ENCODE measurements around the gene RAB31. TPM values are rescaled to one million over a fixed set of nuclear protein-coding genes. Genes with fewer than 3 reads are reported as not detected.
A peak's percentile ranks its signal among the peaks of the same experiment; 100 is the strongest.

Gene RAB31, protein sequence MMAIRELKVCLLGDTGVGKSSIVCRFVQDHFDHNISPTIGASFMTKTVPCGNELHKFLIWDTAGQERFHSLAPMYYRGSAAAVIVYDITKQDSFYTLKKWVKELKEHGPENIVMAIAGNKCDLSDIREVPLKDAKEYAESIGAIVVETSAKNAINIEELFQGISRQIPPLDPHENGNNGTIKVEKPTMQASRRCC
- 18.9 and 23.6 TPM in 2 replicates for total RNA-seq
- long read RNA-seq, full-length matches to known transcripts, result 2 of 7 reads
- long read RNA-seq, partial matches to known transcripts, result 1 of 7 reads
- long read RNA-seq, other reads (novel, unspliced or antisense), result 4 of 7 reads

DNA sequence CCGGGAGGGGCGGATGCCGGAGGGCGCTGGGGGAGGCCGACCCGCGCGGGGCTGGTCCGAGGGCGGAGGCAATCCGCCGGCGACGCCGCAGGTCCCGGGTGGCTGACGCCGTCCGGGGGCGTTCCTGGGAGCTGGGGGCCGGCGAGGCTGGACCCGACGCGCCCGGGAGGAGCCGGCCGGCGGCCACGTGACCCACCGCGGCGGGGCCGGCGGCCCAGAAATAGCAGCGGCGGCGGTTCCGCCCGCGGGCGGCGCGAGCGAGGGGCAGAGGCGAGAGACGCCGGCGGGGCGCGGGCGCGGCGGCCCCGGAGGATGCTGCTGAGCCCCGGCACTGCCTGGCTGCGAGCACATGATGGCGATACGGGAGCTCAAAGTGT lies at the start of gene RAB31:
Gene RAB31 (plus strand): TSS at position 245 of the 377 bp plus-strand sequence. CDS start 105 bp downstream, at position 350.
- no peaks in the 10 kb centered on the region for H3K9me3 Mint-ChIP-seq
- peaks cover 32% of the 10 kb centered on the region for H3K4me1 Mint-ChIP-seq
- H3K36me3 Mint-ChIP-seq (ENCODE audit: low read depth), result no peaks in the 10 kb centered on the region
- peak within 1 kb of the TSS; percentile 90 for H3K4me3 Mint-ChIP-seq
- DNase-seq (ENCODE audit: low read depth, low spot score), result peak; percentile 40
- no peak within 1 kb of the TSS for H3K27ac Mint-ChIP-seq (ENCODE audit: unreplicated experiment)
- peaks cover 47% of the 10 kb centered on the region for H3K27me3 Mint-ChIP-seq (ENCODE audit: low read depth)
- TF ChIP-seq, protein P1, sequence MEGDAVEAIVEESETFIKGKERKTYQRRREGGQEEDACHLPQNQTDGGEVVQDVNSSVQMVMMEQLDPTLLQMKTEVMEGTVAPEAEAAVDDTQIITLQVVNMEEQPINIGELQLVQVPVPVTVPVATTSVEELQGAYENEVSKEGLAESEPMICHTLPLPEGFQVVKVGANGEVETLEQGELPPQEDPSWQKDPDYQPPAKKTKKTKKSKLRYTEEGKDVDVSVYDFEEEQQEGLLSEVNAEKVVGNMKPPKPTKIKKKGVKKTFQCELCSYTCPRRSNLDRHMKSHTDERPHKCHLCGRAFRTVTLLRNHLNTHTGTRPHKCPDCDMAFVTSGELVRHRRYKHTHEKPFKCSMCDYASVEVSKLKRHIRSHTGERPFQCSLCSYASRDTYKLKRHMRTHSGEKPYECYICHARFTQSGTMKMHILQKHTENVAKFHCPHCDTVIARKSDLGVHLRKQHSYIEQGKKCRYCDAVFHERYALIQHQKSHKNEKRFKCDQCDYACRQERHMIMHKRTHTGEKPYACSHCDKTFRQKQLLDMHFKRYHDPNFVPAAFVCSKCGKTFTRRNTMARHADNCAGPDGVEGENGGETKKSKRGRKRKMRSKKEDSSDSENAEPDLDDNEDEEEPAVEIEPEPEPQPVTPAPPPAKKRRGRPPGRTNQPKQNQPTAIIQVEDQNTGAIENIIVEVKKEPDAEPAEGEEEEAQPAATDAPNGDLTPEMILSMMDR (conservative IDR thresholded peaks at IDR 0.05), result no peak

DNA sequence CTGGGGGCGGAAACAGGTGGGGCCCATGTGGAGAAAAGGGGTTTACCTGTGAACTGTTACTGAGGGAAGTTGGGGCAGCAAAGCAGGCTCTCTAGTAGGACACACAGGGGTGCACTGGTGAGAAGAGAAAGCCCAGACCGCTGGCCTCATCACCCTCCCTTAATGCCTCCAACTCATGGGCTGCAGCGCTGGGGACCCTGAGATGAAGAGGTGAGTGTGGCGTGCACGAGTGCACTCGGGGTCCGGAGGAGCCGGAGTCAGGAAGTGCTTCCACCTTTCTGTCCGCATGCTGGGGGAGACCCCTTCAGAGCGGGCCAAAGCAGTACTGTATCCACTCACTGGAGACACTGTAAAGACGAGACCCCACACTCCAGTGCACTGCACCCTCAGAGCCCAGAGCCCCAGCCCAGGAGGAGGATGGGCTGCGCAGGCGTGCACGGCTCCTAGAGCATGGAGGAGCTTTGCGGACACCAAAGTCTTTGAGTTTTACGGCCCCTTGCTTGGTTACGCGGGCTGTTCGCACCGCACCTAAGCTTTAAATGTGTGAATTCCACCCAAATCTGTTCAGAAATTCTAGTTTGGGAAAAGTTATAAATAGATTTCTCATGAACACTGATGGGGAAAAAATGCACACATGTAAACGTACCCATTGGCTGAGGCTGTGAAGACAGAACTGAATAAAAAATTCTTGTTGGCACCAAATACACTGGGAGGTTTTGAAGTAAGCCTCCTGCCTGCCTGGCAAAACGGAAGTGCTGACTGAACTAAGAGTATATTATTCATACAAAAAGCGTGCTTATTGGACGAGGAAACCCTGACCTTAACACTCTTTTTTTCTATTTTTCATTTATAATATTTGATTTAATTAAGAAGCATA lies 48.4 kb upstream of the RAB31 start:
- no peaks in the 10 kb centered on the region for H3K36me3 Mint-ChIP-seq (ENCODE audit: low read depth)
- peaks cover 24% of the 10 kb centered on the region for H3K4me1 Mint-ChIP-seq
- H3K27ac Mint-ChIP-seq (ENCODE audit: unreplicated experiment), result no peak overlapping the region
- no peak for DNase-seq (ENCODE audit: low read depth, low spot score)
- TF ChIP-seq, protein P1 (conservative IDR thresholded peaks at IDR 0.05), result no peak
- H3K4me3 Mint-ChIP-seq, result no peak overlapping the region
- no peaks in the 10 kb centered on the region for H3K27me3 Mint-ChIP-seq (ENCODE audit: low read depth)
- H3K9me3 Mint-ChIP-seq, result peaks cover 3% of the 10 kb centered on the region

DNA sequence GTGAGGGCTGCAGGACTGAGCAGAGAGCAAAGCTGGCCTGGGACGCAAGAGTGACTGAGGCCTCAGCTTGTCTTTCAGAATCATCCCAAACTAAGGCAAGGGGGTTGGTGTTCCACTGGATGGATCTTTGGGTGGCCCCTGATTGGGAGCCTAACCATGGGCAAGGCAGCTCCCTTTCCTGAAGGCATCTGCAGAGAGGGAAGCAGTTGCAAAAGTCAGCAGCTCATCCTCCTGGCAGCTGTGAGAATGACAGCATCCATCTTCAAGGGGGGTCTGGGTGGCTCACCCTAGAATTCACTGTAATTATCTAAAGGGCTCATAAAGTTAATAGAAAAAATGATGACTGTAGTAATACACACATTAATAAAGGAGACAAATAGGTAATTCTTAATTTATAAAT lies 46.5 kb upstream of the RAB31 start:
- Mint-ChIP-seq H3K9me3 (peaks cover 3% of the 10 kb centered on the region), H3K36me3 (ENCODE audit: low read depth) (no peaks in the 10 kb centered on the region), H3K27me3 (ENCODE audit: low read depth) (no peaks in the 10 kb centered on the region), H3K4me3 (no peak overlapping the region), H3K27ac (ENCODE audit: unreplicated experiment) (no peak overlapping the region), H3K4me1 (peaks cover 24% of the 10 kb centered on the region)
- no peak for DNase-seq (ENCODE audit: low read depth, low spot score)
- TF ChIP-seq, protein P1 (conservative IDR thresholded peaks at IDR 0.05), result no peak

DNA sequence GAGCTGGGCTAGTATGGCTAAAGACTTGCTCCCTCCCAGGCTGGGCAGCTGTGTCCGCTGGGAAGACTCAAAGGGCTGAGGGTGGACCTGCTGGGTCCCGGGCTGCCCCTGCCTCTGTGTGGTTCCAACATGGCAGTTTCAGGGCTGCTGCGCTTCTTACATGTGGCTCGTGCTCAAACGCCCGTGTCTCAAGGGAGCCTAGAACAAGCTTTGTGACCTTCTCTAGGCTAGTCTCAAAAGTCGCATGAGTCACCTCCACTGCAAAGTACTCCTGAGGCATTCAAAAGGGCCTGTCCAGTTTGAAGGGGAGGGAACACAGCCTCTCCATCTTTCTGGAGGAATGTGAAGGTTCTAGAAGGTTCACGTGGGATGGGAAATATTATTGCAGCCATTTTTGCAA lies 44.7 kb upstream of the RAB31 start:
- H3K36me3 Mint-ChIP-seq (ENCODE audit: low read depth), result no peaks in the 10 kb centered on the region
- no peak overlapping the region for H3K4me3 Mint-ChIP-seq
- TF ChIP-seq, protein P1 (conservative IDR thresholded peaks at IDR 0.05), result no peak

DNA sequence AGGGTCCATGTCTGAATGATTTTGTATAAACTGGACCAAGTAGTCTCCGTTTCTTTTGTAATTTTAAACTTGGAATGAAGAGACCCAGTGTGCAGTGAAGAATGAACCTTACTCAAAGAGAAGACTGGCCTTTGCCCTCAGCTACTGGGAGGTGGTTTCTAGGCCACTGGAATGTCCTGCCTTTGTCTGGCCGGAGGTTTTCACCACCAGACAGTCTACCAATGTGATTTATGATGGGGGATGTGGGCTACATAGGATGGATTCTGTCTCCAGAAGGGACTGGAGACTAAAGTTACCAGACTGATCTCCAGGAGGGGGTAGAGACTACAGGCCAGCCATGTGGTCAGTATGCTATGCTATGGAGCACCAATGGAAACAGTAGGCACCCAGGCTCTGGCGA lies 42.8 kb upstream of the RAB31 start:
- H3K36me3 Mint-ChIP-seq (ENCODE audit: low read depth), result no peaks in the 10 kb centered on the region
- H3K4me3 Mint-ChIP-seq, result no peak overlapping the region
- TF ChIP-seq, protein P1 (conservative IDR thresholded peaks at IDR 0.05), result no peak
- H3K27ac Mint-ChIP-seq (ENCODE audit: unreplicated experiment), result no peak overlapping the region
- peaks cover 24% of the 10 kb centered on the region for H3K4me1 Mint-ChIP-seq
- H3K27me3 Mint-ChIP-seq (ENCODE audit: low read depth), result no peaks in the 10 kb centered on the region
- H3K9me3 Mint-ChIP-seq, result peaks cover 3% of the 10 kb centered on the region
- DNase-seq (ENCODE audit: low read depth, low spot score), result no peak

More for the DNA sequence above, 44.7 kb upstream of the RAB31 start:
- Mint-ChIP-seq H3K4me1 (peaks cover 24% of the 10 kb centered on the region), H3K27ac (ENCODE audit: unreplicated experiment) (no peak overlapping the region), H3K9me3 (peaks cover 3% of the 10 kb centered on the region), H3K27me3 (ENCODE audit: low read depth) (no peaks in the 10 kb centered on the region)
- no peak for DNase-seq (ENCODE audit: low read depth, low spot score)

Data from neural crest cell (in vitro differentiated cells).